Stomach smooth muscle (tissue), 2 donors: ENCODE measurements around the gene PGA5.
"Not testable (repeated sequence)": the region's sequence is repeated elsewhere in the genome, so short reads cannot be mapped to it uniquely, and the experiment has no call there.

Experiments used
- H3K27ac ChIP-seq: one replicate; pipeline ENCODE4 v1.7.0; 2013; ENCODE audit warnings: mild to moderate bottlenecking, low read length, inconsistent platforms
- H3K27me3 ChIP-seq, 2 donors: one replicate each; pipeline ENCODE4 v1.7.0; 2013; ENCODE audit warnings: low read length in 2 of 2; ENCODE audit not compliant: insufficient read depth in 2 of 2, control insufficient read depth in 1 of 2
- H3K36me3 ChIP-seq, 2 donors: one replicate each; pipeline ENCODE4 v1.7.0; 2013; ENCODE audit warnings: low read length in 2 of 2; ENCODE audit not compliant: control insufficient read depth in 2 of 2, insufficient read depth in 2 of 2
- H3K4me1 ChIP-seq: one replicate; pipeline ENCODE4 v1.7.0; 2013; ENCODE audit warnings: low read length; ENCODE audit not compliant: control insufficient read depth, insufficient read depth
- H3K4me3 ChIP-seq, 2 donors: one replicate each; pipeline ENCODE4 v1.7.0; 2013; ENCODE audit warnings: low read length in 2 of 2
- H3K9ac ChIP-seq, 2 donors: one replicate each; pipeline ENCODE4 v1.7.0; 2013; ENCODE audit warnings: low read length in 2 of 2, mild to moderate bottlenecking in 1 of 2
- H3K9me3 ChIP-seq, 2 donors: one replicate each; pipeline ENCODE4 v1.7.0; 2013; ENCODE audit warnings: low read length in 2 of 2; ENCODE audit not compliant: control insufficient read depth in 2 of 2
- donor health status: healthy.
- donor health status: Pancreatic carcinoma.

PGA5 gene

GRCh38 chr11:61204502-61205059, 36.4 kb upstream of the PGA5 start:
- not testable (repeated sequence) for H3K27me3 ChIP-seq, H3K9ac ChIP-seq, H3K4me1 ChIP-seq, H3K36me3 ChIP-seq, H3K9me3 ChIP-seq, H3K4me3 ChIP-seq, H3K27ac ChIP-seq

GRCh38 chr11:61207636-61208310, 33.2 kb upstream of the PGA5 start:
- H3K9ac ChIP-seq, H3K27me3 ChIP-seq, H3K36me3 ChIP-seq, H3K4me1 ChIP-seq, H3K4me3 ChIP-seq, H3K9me3 ChIP-seq, H3K27ac ChIP-seq: not testable (repeated sequence)

GRCh38 chr11:61210629-61211028, 30.3 kb upstream of the PGA5 start:
- not testable (repeated sequence) for H3K9me3 ChIP-seq, H3K27ac ChIP-seq, H3K36me3 ChIP-seq, H3K4me3 ChIP-seq, H3K4me1 ChIP-seq, H3K9ac ChIP-seq, H3K27me3 ChIP-seq

GRCh38 chr11:61211327-61211952, 29.5 kb upstream of the PGA5 start:
- H3K27me3 ChIP-seq, H3K36me3 ChIP-seq, H3K9me3 ChIP-seq, H3K9ac ChIP-seq, H3K4me3 ChIP-seq, H3K27ac ChIP-seq, H3K4me1 ChIP-seq: not testable (repeated sequence)

GRCh38 chr11:61212202-61212601, 28.8 kb upstream of the PGA5 start:
- not testable (repeated sequence) for H3K9ac ChIP-seq, H3K27ac ChIP-seq, H3K36me3 ChIP-seq, H3K4me1 ChIP-seq, H3K4me3 ChIP-seq, H3K27me3 ChIP-seq, H3K9me3 ChIP-seq

GRCh38 chr11:61213711-61214324, 27.2 kb upstream of the PGA5 start:
- not testable (repeated sequence) for H3K27me3 ChIP-seq, H3K4me1 ChIP-seq, H3K27ac ChIP-seq, H3K36me3 ChIP-seq, H3K9ac ChIP-seq, H3K4me3 ChIP-seq, H3K9me3 ChIP-seq

- H3K4me3 ChIP-seq, H3K27ac ChIP-seq, H3K9ac ChIP-seq, H3K27me3 ChIP-seq, H3K36me3 ChIP-seq, H3K4me1 ChIP-seq, H3K9me3 ChIP-seq: not testable (repeated sequence)
These were observed 22.7 kb upstream of the PGA5 start for GRCh38 chr11:61218306-61218705.

- not testable (repeated sequence) for H3K9ac ChIP-seq, H3K27me3 ChIP-seq, H3K4me1 ChIP-seq, H3K36me3 ChIP-seq, H3K4me3 ChIP-seq, H3K9me3 ChIP-seq, H3K27ac ChIP-seq
These were observed 22.0 kb upstream of the PGA5 start for GRCh38 chr11:61219016-61219415.

GRCh38 chr11:61222047-61222446, 18.9 kb upstream of the PGA5 start, which contains the start of gene PGA4:
TSS of gene PGA4 (plus strand) at chr11:61222347. CDS start at chr11:61222401, 54 bp downstream.
- H3K4me3 ChIP-seq, H3K36me3 ChIP-seq, H3K4me1 ChIP-seq, H3K9ac ChIP-seq, H3K9me3 ChIP-seq, H3K27me3 ChIP-seq, H3K27ac ChIP-seq: not testable (repeated sequence)

- H3K27ac ChIP-seq, H3K36me3 ChIP-seq, H3K4me1 ChIP-seq, H3K27me3 ChIP-seq, H3K4me3 ChIP-seq, H3K9me3 ChIP-seq, H3K9ac ChIP-seq: not testable (repeated sequence)
These were observed 18.3 kb upstream of the PGA5 start for GRCh38 chr11:61222692-61223091.
